Urothelium cell line (cell line): ENCODE results near the gene ERF.
A peak's percentile ranks its signal among the peaks of the same experiment; 100 is the strongest.

ENCODE experiments used
- DNase-seq: peaks from one replicate; pipeline ENCODE4 v3.0.0; 2011; ENCODE audit warnings: low spot score, mixed read lengths
- FAIRE-seq: peaks from 2 replicates; lab custom pipeline; 2011; peaks lifted over from hg19 to GRCh38; lab: Jason Lieb, UNC

The ERF gene

GRCh38 chr19:42254850-42255765 lies at the start of gene ERF:
ERF (minus strand) TSS chr19:42255128; CDS start chr19:42254999, 129 bp downstream.
- peak; percentile 92 for FAIRE-seq

GRCh38 chr19:42303876-42304275 lies 48.9 kb upstream of the ERF start:
- DNase-seq (no peak), FAIRE-seq (no peak)

More at GRCh38 chr19:42254850-42255765, at the start of gene ERF:
- DNase-seq, result peak; percentile 92

- FAIRE-seq (no peak), DNase-seq (no peak)
These were observed 48.2 kb upstream of the ERF start for GRCh38 chr19:42303101-42303464.

GRCh38 chr19:42301646-42302203 lies 46.8 kb upstream of the ERF start, which contains the start of gene PRR19:
PRR19 (plus strand) TSS chr19:42302132; CDS start chr19:42309585, 7,453 bp downstream.
- FAIRE-seq (no peak), DNase-seq (no peak)

GRCh38 chr19:42297039-42297438 lies 42.1 kb upstream of the ERF start:
- FAIRE-seq (no peak), DNase-seq (no peak)

GRCh38 chr19:42295831-42296525 lies 41.0 kb upstream of the ERF start:
- DNase-seq, result peak; percentile 77
- peak; percentile 92 for FAIRE-seq

GRCh38 chr19:42295342-42295741 lies 40.4 kb upstream of the ERF start:
- FAIRE-seq, result no peak

GRCh38 chr19:42294471-42295137 lies 39.7 kb upstream of the ERF start:
- DNase-seq (no peak), FAIRE-seq (no peak)

More at GRCh38 chr19:42295342-42295741, 40.4 kb upstream of the ERF start:
- no peak for DNase-seq

GRCh38 chr19:42293948-42294347 lies 39.0 kb upstream of the ERF start:
- DNase-seq (no peak), FAIRE-seq (no peak)

- FAIRE-seq (no peak), DNase-seq (no peak)
These were observed 38.6 kb upstream of the ERF start for GRCh38 chr19:42293540-42293939.

GRCh38 chr19:42292963-42293362 lies 38.0 kb upstream of the ERF start:
- no peak for DNase-seq
- FAIRE-seq, result no peak

GRCh38 chr19:42292042-42292960 lies 37.4 kb upstream of the ERF start:
- no peak for FAIRE-seq

GRCh38 chr19:42291435-42291810 lies 36.5 kb upstream of the ERF start:
- no peak for FAIRE-seq
- DNase-seq, result no peak

More at GRCh38 chr19:42292042-42292960, 37.4 kb upstream of the ERF start:
- no peak for DNase-seq

- FAIRE-seq (no peak), DNase-seq (no peak)
These were observed 35.9 kb upstream of the ERF start for GRCh38 chr19:42290523-42291434.

GRCh38 chr19:42290136-42290522 lies 35.2 kb upstream of the ERF start:
- FAIRE-seq (no peak), DNase-seq (no peak)

- DNase-seq (no peak), FAIRE-seq (no peak)
These were observed 34.7 kb upstream of the ERF start for GRCh38 chr19:42289556-42290041.

- no peak for DNase-seq
- FAIRE-seq, result no peak
These were observed 34.1 kb upstream of the ERF start for GRCh38 chr19:42288881-42289555.

- FAIRE-seq (no peak), DNase-seq (no peak)
These were observed 33.5 kb upstream of the ERF start for GRCh38 chr19:42288387-42288786.
